H7 (cell line): ENCODE results near the gene SZRD1. TPM values are rescaled to one million over a fixed set of nuclear protein-coding genes. Genes with fewer than 3 reads are reported as not detected.
"Not testable (repeated sequence)": the region's sequence is repeated elsewhere in the genome, so short reads cannot be mapped to it uniquely, and the experiment has no call there.

ENCODE experiments used
- DNase-seq: peaks from one replicate; pipeline ENCODE4 v3.0.0; 2012
- H3K27me3 ChIP-seq: 2 replicates; pipeline ENCODE4 v1.6.0; 2011; ENCODE audit warnings: mild to moderate bottlenecking, low read length; ENCODE audit not compliant: control insufficient read depth, insufficient read depth
- H3K36me3 ChIP-seq: replicated peaks from 2 replicates; pipeline ENCODE4 v1.5.1; 2011; ENCODE audit warnings: low read length; ENCODE audit not compliant: control insufficient read depth, insufficient read depth
- H3K4me3 ChIP-seq: 2 replicates; pipeline ENCODE4 v1.5.1; 2011; ENCODE audit warnings: low read depth, mild to moderate bottlenecking, control low read depth, low read length, moderate library complexity; ENCODE audit not compliant: insufficient read depth
- total RNA-seq: library from RNA; depleted of rRNA; stranded (reverse); fragments of >200 nt; shearing (Covaris generic); gene quantifications from 2 replicates; pipeline ENCODE4 v1.2.3, GENCODE V29; 2014; rRNA removed

The SZRD1 gene, protein sequence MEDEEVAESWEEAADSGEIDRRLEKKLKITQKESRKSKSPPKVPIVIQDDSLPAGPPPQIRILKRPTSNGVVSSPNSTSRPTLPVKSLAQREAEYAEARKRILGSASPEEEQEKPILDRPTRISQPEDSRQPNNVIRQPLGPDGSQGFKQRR
- total RNA-seq = 111 and 124 TPM in 2 replicates

- Histone ChIP-seq H3K27me3 (no peaks in the 10 kb centered on the region), H3K4me3 (peak within 1 kb of the TSS; percentile 98), H3K36me3 (no peaks in the 10 kb centered on the region)
- peak; percentile 97 for DNase-seq
These were observed at the start of gene SZRD1 for GRCh38 chr1:16366722-16367257. Gene SZRD1, plus strand, starts transcription at chr1:16367242. Its CDS starts 16 bp downstream, at chr1:16367258.

- Histone ChIP-seq H3K4me3 (no peak overlapping the region), H3K36me3 (peaks cover under 1% of the 10 kb centered on the region; the same call in 1 of the 2 replicates), H3K27me3 (no peaks in the 10 kb centered on the region)
- DNase-seq = no peak
These were observed 48.5 kb upstream of the SZRD1 start for GRCh38 chr1:16318555-16318954.

DNA sequence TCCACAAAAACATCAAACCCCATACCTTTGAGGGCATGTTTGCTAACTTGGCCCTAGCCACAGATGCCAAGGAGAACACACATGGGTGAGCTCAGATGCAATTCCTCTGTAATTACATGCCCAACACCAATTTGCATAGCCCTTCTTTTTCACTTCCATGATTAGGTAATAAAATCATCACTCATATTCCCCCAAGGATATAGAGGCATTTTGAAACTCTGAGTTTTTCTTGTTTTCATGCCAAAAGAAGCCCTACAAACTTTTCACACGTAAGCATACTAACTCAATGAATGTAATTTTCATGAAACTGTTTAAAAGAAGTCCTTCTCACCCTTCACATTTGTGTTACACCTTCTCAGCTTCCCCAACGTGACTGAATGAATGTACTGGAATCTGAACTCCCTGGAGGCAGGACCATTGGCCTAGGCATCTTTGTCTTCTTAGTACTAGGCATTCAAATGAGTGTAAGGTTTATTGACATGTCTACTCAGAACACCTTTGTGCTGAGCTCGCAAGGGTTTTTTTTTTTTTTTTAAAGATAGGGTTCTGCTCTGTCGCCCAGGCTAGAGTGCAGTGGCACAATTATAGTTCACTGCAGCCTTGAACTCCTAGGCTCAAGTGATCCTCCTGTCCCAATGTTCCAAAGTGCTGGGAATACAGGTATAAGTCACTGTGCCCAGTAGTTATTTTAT lies 45.7 kb upstream of the SZRD1 start:
- no peak for DNase-seq
- no peak overlapping the region for H3K4me3 ChIP-seq
- H3K36me3 ChIP-seq = no peaks in the 10 kb centered on the region
- no peaks in the 10 kb centered on the region for H3K27me3 ChIP-seq

DNA sequence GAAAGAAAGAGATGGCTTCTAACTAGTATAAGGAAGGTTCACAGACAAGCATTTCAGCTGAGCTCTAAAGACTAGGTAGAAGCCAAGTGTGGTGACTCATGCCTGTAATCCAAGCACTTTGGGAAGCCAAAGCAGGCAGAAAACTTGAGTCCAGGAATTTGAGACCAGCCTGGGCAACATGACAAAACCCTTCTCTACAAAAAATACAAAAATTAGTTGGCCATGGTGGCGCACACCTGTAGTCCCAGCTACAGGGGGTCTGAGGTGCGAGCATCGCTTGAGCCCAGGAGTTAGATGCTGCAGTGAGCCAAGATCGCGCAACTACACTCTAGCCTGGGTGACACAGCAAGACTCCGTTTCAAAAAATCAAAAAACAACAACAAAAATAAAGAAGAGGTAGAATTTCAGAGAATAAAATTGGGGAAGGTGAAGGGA lies 42.6 kb upstream of the SZRD1 start:
- no peak for DNase-seq
- Histone ChIP-seq H3K4me3 (no peak overlapping the region), H3K27me3 (no peaks in the 10 kb centered on the region), H3K36me3 (no peaks in the 10 kb centered on the region)

GRCh38 chr1:16326833-16327404 lies 40.1 kb upstream of the SZRD1 start:
- Histone ChIP-seq H3K4me3 (no peak overlapping the region), H3K27me3 (no peaks in the 10 kb centered on the region), H3K36me3 (no peaks in the 10 kb centered on the region)
- DNase-seq = no peak

DNA sequence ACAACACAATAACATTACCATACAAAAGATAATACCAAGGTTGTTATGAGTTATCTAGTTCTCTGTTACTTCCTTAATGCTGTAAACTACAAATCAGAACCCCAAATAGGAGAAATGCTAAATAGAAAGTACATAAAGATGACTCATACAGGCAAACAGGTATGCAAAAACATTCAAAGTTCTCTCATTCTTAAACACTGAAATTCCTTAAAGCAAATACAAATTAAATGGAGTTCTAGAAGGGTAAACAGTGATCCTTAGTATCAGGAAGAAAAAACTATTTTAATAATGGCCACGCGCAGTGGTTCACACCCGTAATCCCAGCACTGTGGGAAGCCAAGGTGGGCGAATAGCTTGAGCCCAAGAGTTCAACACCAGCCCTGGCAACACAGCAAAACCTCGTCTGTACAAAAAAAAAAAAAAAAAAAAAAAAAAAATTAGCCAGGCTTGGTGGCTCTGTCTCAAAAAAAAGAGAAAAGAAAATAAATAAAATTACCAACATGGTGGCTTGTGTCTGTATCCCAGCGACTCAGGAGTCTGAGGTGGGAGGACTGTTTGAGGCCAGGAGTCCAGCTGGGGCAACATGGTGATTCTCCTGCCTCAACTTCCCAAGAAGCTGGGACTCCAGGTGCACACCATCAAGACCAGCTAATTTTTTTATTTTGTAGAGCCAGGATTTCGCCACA lies 32.2 kb upstream of the SZRD1 start:
- no peaks in the 10 kb centered on the region for H3K36me3 ChIP-seq
- H3K4me3 ChIP-seq = no peak overlapping the region
- DNase-seq = no peak
- H3K27me3 ChIP-seq = no peaks in the 10 kb centered on the region

DNA sequence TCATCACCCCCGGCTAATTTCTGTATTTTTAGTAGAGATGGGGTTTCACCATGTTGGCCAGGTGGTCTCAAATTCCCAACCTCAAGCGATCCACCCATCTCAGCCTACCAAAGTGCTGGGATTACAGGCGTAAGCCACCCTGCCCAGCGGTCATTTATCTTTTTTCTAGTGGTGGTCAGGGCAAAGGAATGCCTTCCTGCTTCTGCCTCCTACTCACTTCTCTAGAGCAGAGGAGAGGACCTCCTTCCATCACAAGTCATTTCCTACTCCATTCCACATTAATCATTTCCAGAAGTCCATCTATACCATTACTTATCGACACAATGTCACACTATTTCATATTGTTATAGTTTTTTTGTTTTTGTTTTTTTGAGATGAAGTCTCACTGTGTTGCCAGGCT lies 28.1 kb upstream of the SZRD1 start:
- Histone ChIP-seq H3K27me3 (no peaks in the 10 kb centered on the region), H3K4me3 (no peak overlapping the region), H3K36me3 (no peaks in the 10 kb centered on the region)
- DNase-seq = no peak

GRCh38 chr1:16340673-16341072 lies 26.4 kb upstream of the SZRD1 start:
- H3K4me3 ChIP-seq = no peak overlapping the region
- DNase-seq = no peak
- no peaks in the 10 kb centered on the region for H3K36me3 ChIP-seq
- H3K27me3 ChIP-seq = no peaks in the 10 kb centered on the region

GRCh38 chr1:16342331-16343062 lies 24.5 kb upstream of the SZRD1 start:
- Histone ChIP-seq H3K27me3 (no peaks in the 10 kb centered on the region), H3K4me3 (no peak overlapping the region), H3K36me3 (no peaks in the 10 kb centered on the region)
- no peak for DNase-seq

DNA sequence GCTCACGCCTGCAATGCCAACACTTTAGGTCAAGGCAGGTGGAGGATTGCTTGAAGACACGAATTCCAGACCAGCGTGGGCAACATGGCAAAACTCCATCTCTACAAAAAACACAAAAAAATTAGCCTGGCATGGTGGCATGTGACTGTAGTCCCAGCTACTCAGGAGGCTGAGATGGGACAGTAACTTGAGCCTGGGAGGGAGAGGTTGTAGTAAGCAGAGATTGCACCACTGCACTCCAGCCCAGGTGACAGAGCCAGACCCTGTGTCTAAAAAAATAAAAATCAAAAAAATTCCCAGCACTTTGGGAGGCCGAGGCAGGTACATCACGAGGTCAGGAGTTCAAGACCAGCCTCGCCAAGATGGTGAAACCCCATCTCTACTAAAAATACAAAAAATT lies 23.8 kb upstream of the SZRD1 start:
- H3K27me3 ChIP-seq, H3K4me3 ChIP-seq, DNase-seq, H3K36me3 ChIP-seq: not testable (repeated sequence)

- no peaks in the 10 kb centered on the region for H3K36me3 ChIP-seq
- H3K27me3 ChIP-seq = no peaks in the 10 kb centered on the region
- DNase-seq = no peak
- no peak overlapping the region for H3K4me3 ChIP-seq
These were observed 18.4 kb upstream of the SZRD1 start for GRCh38 chr1:16348414-16349182.

DNA sequence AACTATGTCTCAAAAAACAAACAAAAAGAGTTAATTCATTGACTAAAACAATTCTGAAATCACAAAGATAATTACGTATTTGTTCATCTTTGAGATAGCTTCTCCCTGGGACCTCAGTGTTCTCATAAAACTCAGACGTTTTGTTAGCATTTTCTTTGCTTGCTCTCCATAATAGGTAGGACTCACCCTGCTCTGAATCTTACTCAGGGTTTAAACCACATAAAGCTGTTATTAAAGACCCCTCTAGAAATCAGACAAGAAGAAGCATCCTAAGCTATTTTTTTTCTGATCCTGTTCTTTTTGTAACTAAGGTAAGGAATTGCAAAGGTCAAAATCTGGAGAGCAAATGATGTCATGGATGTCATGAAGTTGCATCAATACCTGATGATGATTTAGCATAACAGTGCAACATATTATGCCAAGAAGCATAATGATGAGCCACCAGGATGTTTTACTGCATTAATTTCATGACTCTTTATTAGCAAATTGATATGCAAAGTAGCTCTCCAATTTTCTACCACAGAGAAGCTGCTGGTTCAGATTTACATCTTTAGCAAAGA lies 17.1 kb upstream of the SZRD1 start:
- DNase-seq = no peak
- Histone ChIP-seq H3K4me3 (no peak overlapping the region), H3K27me3 (no peaks in the 10 kb centered on the region), H3K36me3 (no peaks in the 10 kb centered on the region)

DNA sequence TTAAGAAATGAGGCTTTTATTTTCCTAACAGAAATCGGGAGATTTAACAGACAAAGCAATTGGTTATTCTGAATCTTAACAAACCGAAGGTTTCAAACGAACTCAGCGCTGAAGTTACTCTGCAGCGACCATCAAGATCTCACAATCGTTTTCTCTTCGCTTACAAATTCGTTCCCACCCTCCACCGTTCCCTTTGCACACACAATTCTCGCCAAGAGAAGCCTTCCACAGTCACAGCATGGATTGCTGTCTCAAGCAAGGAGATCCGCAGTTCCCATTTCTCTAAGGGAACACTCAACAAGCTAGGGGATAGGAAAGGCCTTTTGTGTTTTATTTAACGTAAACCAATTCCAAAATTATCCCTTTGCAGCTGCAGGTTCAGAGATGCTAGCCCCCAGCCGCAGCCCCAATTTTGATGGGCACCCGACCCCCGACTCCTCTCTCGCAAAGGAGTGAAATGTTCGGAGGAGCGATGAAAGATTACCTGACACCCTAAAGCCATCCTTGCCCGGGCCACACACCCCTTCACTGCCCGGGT lies 15.5 kb upstream of the SZRD1 start:
- H3K4me3 ChIP-seq = peak overlapping the region; percentile 92
- H3K27me3 ChIP-seq = no peaks in the 10 kb centered on the region
- peak; percentile 34 for DNase-seq
- no peaks in the 10 kb centered on the region for H3K36me3 ChIP-seq
